Heart left ventricle (tissue), 16 donors: ENCODE measurements around the gene RMND5B. TPM values are rescaled to one million over a fixed set of nuclear protein-coding genes. Genes with fewer than 3 reads are reported as not detected.
A peak's percentile ranks its signal among the peaks of the same experiment; 100 is the strongest.

Source experiments
- ATAC-seq, 4 donors: fragments of 200-7000 bp; cut with Tn5 transposase; one replicate each; pipeline ENCODE4 v1.9.1; 2020 to 2022; ENCODE audit warnings: moderate library complexity in 4 of 4, mild to moderate bottlenecking in 3 of 4, moderate number of reproducible peaks in 1 of 4
- DNase-seq, 5 donors: peaks; one replicate each; pipeline ENCODE4 v3.0.0-alpha.2; 2020
- H3K27ac ChIP-seq, 12 donors: fragments of 200-600 bp; sonication (generic) in 4 of 12; one replicate each; pipeline versions ENCODE4 v1.5.0 to v1.8.0; 2016 to 2022; ENCODE audit warnings: mild to moderate bottlenecking in 2 of 12
- H3K27me3 ChIP-seq, 9 donors: fragments of 200-600 bp; sonication (generic) in 2 of 9; one replicate each; pipeline versions ENCODE4 v1.5.1 to v1.8.0; 2016 to 2022; ENCODE audit warnings: mild to moderate bottlenecking in 3 of 9
- H3K36me3 ChIP-seq, 9 donors: fragments of 200-600 bp; sonication (generic) in 2 of 9; one replicate each; pipeline versions ENCODE4 v1.5.0 to v1.8.0; 2018 to 2022; ENCODE audit warnings: mild to moderate bottlenecking in 2 of 9
- H3K4me1 ChIP-seq, 12 donors: fragments of 200-600 bp; sonication (generic) in 4 of 12; one replicate each; pipeline versions ENCODE4 v1.5.0 to v1.8.0; 2016 to 2022; ENCODE audit warnings: mild to moderate bottlenecking in 3 of 12
- H3K4me3 ChIP-seq, 12 donors: fragments of 200-600 bp; sonication (generic) in 4 of 12; one replicate each; pipeline versions ENCODE4 v1.5.0 to v1.8.0; 2017 to 2022; ENCODE audit warnings: mild to moderate bottlenecking in 9 of 12, moderate library complexity in 4 of 12
- H3K9me3 ChIP-seq, 12 donors: fragments of 200-600 bp; sonication (generic) in 4 of 12; one replicate each; pipeline versions ENCODE4 v1.5.0 to v1.8.0; 2016 to 2022; ENCODE audit warnings: mild to moderate bottlenecking in 1 of 12
- CTCF ChIP-seq, 12 donors: fragments of 200-600 bp; sonication (generic) in 4 of 12; IDR thresholded peaks; one replicate each; pipeline versions ENCODE4 v1.5.0 to v1.8.0; 2018 to 2022; ENCODE audit warnings: antibody characterized with exemption in 12 of 12, mild to moderate bottlenecking in 5 of 12
- POLR2A ChIP-seq, 2 donors: fragments of 450-650 bp; IDR thresholded peaks; one replicate each; pipeline ENCODE4 v1.6.1; 2017; ENCODE audit warnings: antibody characterized with exemption in 2 of 2, mild to moderate bottlenecking in 2 of 2, moderate library complexity in 2 of 2
- WGBS, 4 donors: extraction: QIAGEN DNeasy Blood & Tissue Kit in 2 of 4; methylation state at CpG; one replicate each; pipeline versions ENCODE4 v1.1.5 to v1.1.7; 2013 to 2018; 5-methylcytosine and 5-hydroxymethylcytosine counted together
- intact Hi-C, 10 donors: fragments of 100-400 bp; cut with DNase I; formaldehyde crosslinking; loops; one replicate each; pipeline versions ENCODE4 v1.11.1 to v1.14.2; 2022
- long read RNA-seq, 3 donors: library from polyadenylated mRNA; unstranded; transcript quantifications; one replicate each; pipeline ENCODE4 v2.0.0, GENCODE V29; 2020 to 2021
- polyA plus RNA-seq, 2 donors: library from polyadenylated mRNA; stranded (reverse); fragments of 200-250 nt; gene quantifications; one replicate each; pipeline ENCODE4 v1.2.3, GENCODE V29; 2013
- total RNA-seq, 9 donors: library from RNA; depleted of rRNA in 2 of 9; stranded (reverse); fragments of >200 nt in 2 of 9; fragmentation: NEBNext Ultra II Directional in 3 of 9; extraction: Animal tissue kit (Norgen Biotek cat#: 25700) in 3 of 9; gene quantifications; one replicate each; pipeline versions ENCODE4 v1.1.0 to v1.2.4, GENCODE V29; 2016 to 2023
- donor health status: ischemic (EF 13 %, LVEDD 7.1; RV severe dilation, severe dysfunction).
- donor health status: healthy with polysubstance abuse.
- donor health status: DM: no; HTN: yes; CAD: no.
- donor health status: DM: no; HTN: no; CAD: no.
- donor health status: ischemic (EF 25% LVEDD 6.9; RV normal size, moderate dysfunction).
- donor health status: ischemic (EF 25% LVEDD 5.7; RV mildly dilated, moderate dysfunction).
- donor health status: healthy.
- donor health status: DM: yes; HTN: yes; CAD: no.
- donor health status: ischemic (EF 35%, LVEDD 5.7; RV mildly dilated, moderate dysfunction).
- donor health status: nonischemic (EF 11% LVEDD 7.7; RV severe dilation, severe dysfunction).
- donor health status: DM: yes; HTN: yes; CAD: no.
- donor health status: PGD.
- donor health status: ischemic (EF 29% LVEDD 5.4; RV normal size, mild dysfunction).
- donor health status: nonischemic (EF 23%, LVEDD 6.1; RV moderate dilation, normal function).

The RMND5B gene
- total RNA-seq (10 to 100 TPM; 26.4 to 42.2 (median 32.7) TPM), polyA plus RNA-seq (10 to 100 TPM; 29.9 to 40.4 TPM)
- long read RNA-seq, donor 1, transcript RMND5B-201 (11 exons, 1,929 nt) = major isoform, 38 of 104 reads
- long read RNA-seq, donor 1, partial matches to known transcripts = 33 of 104 reads
- long read RNA-seq, donor 1, other reads (novel, unspliced or antisense) = 31 of 104 reads
- long read RNA-seq, donor 2, full-length matches to known transcripts = 168 of 300 reads
- long read RNA-seq, donor 2, partial matches to known transcripts = 48 of 300 reads
- long read RNA-seq, donor 2, other reads (novel, unspliced or antisense) = 84 of 300 reads
- long read RNA-seq, donor 3, transcript RMND5B-201 (11 exons, 1,929 nt) = major isoform, 29 of 80 reads
- long read RNA-seq, donor 3, partial matches to known transcripts = 37 of 80 reads
- long read RNA-seq, donor 3, other reads (novel, unspliced or antisense) = 14 of 80 reads

- ATAC-seq (peak; percentile 79 to 97 (median 96)), DNase-seq (peak; percentile 83 to 94 (median 89))
- TF ChIP-seq CTCF (IDR thresholded peaks at IDR 0.05) (peak in 1 of 12 donors; percentile 4), POLR2A (IDR thresholded peaks at IDR 0.05) (peak; percentile 44 to 84)
- intact Hi-C loops = loop anchor here in 2 of 10 donors (2.0 kb wide), 2 partner anchors 18 to 22 kb away; partner anchors contain the start of genes N4BP3 (in 1 of the 2) and NHP2 (in 1 of the 2)
- Histone ChIP-seq H3K36me3 (peaks cover 0 to 22% (median 11%) of the 10 kb centered on the region in 9 donors), H3K9me3 (no peaks in the 10 kb centered on the region), H3K27ac (peak within 1 kb of the TSS; percentile 86 to 98 (median 96)), H3K27me3 (no peaks in the 10 kb centered on the region), H3K4me1 (peaks cover 0 to 29% (median 10%) of the 10 kb centered on the region in 12 donors), H3K4me3 (peak within 1 kb of the TSS; percentile 59 to 97 (median 92))
- WGBS, 4 donors = 0 to 1% (median 0%) methylated on average over 45 to 102 of the region's 102 CpGs
Observed at GRCh38 chr5:178130576-178131445, at the start of gene RMND5B. TSS of gene RMND5B (plus strand) at chr5:178131014. CDS start at chr5:178138120, 7,106 bp downstream.

- DNase-seq = no peak
- intact Hi-C loops = no loop called here
- Histone ChIP-seq H3K27me3 (peaks cover 0 to 11% (median 7%) of the 10 kb centered on the region in 9 donors), H3K4me3 (no peak overlapping the region), H3K9me3 (no peaks in the 10 kb centered on the region), H3K4me1 (no peaks in the 10 kb centered on the region), H3K27ac (no peak overlapping the region), H3K36me3 (no peaks in the 10 kb centered on the region)
- WGBS, 4 donors = 74 to 80% (median 78%) methylated on average over 12 of the region's 12 CpGs
- no peak for ATAC-seq
- TF ChIP-seq CTCF (IDR thresholded peaks at IDR 0.05) (no peak), POLR2A (IDR thresholded peaks at IDR 0.05) (no peak)
Observed at GRCh38 chr5:178081571-178082243, 49.1 kb upstream of the RMND5B start.

- Histone ChIP-seq H3K27me3 (peaks cover 0 to 26% (median 7%) of the 10 kb centered on the region in 9 donors), H3K9me3 (no peaks in the 10 kb centered on the region)
Observed at GRCh38 chr5:178083922-178084321, 46.9 kb upstream of the RMND5B start.

More at GRCh38 chr5:178083922-178084321, 46.9 kb upstream of the RMND5B start:
- Histone ChIP-seq H3K4me3 (no peak overlapping the region), H3K36me3 (no peaks in the 10 kb centered on the region), H3K27ac (no peak overlapping the region), H3K4me1 (no peaks in the 10 kb centered on the region)
- intact Hi-C loops = no loop called here
- 65 to 77% (median 69%) methylated on average over 6 of the region's 6 CpGs for WGBS, 4 donors
- ATAC-seq (no peak), DNase-seq (no peak)
- TF ChIP-seq POLR2A (IDR thresholded peaks at IDR 0.05) = no peak
- no peak for TF ChIP-seq CTCF (IDR thresholded peaks at IDR 0.05)
